A673 (cell line): ENCODE data around the gene ESRRG. TPM values are rescaled to one million over a fixed set of nuclear protein-coding genes. Genes with fewer than 3 reads are reported as not detected.

ENCODE experiments used
- BruUV-seq: library from RNA; stranded (reverse); fragments of 400-500 nt; replicated peaks from 2 replicates; lab custom pipeline; 2021; lab: Mats Ljungman, UMichigan
- CTCF ChIA-PET: fragments of 300-600 bp; sonication (Branson Sonifier 250); formaldehyde crosslinking; loops from one replicate; lab custom pipeline; 2022; ENCODE audit warnings: antibody characterized with exemption; lab: Charles Lee
- POLR2A ChIA-PET: fragments of 300-600 bp; sonication (Branson Sonifier 250); formaldehyde crosslinking; loops from one replicate; lab custom pipeline; 2022; ENCODE audit warnings: antibody characterized with exemption; ENCODE audit not compliant: low non-redundant PET; lab: Charles Lee
- DNase-seq: peaks from one replicate; pipeline ENCODE4 v3.0.0-alpha.2; 2015; ENCODE audit warnings: low spot score
- H3K27ac ChIP-seq: fragments of 200-600 bp; sonication (generic); 2 replicates; pipeline ENCODE4 v1.5.1; 2016; ENCODE audit warnings: mixed run types, low read depth, mild to moderate bottlenecking, mixed read lengths, antibody characterized with exemption, low read length; ENCODE audit not compliant: poor library complexity, severe bottlenecking
- H3K27me3 ChIP-seq: fragments of 200-600 bp; sonication (generic); replicated peaks from 2 replicates; pipeline ENCODE4 v1.6.1; 2017; ENCODE audit warnings: mixed run types, low read depth, mild to moderate bottlenecking, mixed read lengths, antibody characterized with exemption, low read length; ENCODE audit not compliant: insufficient read depth, poor library complexity
- H3K36me3 ChIP-seq: fragments of 200-600 bp; sonication (generic); 2 replicates; pipeline ENCODE4 v1.6.1; 2016; ENCODE audit warnings: mixed run types, mild to moderate bottlenecking, mixed read lengths, antibody characterized with exemption, low read length; ENCODE audit not compliant: insufficient read depth, poor library complexity, severe bottlenecking
- H3K4me1 ChIP-seq: fragments of 200-600 bp; sonication (generic); 2 replicates; pipeline ENCODE4 v1.6.1; 2017; ENCODE audit warnings: mixed run types, mild to moderate bottlenecking, mixed read lengths, antibody characterized with exemption, low read length; ENCODE audit not compliant: insufficient read depth, poor library complexity, severe bottlenecking
- H3K4me3 ChIP-seq: fragments of 200-600 bp; sonication (generic); 2 replicates; pipeline ENCODE4 v1.5.1; 2016; ENCODE audit warnings: low read depth, mixed run types, mild to moderate bottlenecking, mixed read lengths, low read length; ENCODE audit not compliant: poor library complexity, severe bottlenecking
- H3K9me3 ChIP-seq: fragments of 200-600 bp; sonication (generic); 2 replicates; pipeline ENCODE4 v1.6.1; 2016; ENCODE audit warnings: mixed run types, low read depth, mild to moderate bottlenecking, mixed read lengths, antibody characterized with exemption, low read length; ENCODE audit not compliant: poor library complexity, severe bottlenecking
- EZH2 ChIP-seq: fragments of 200-600 bp; sonication (generic); IDR thresholded peaks from 2 replicates; pipeline ENCODE4 v1.6.1; 2017; ENCODE audit warnings: borderline replicate concordance, low read depth, mild to moderate bottlenecking, mixed read lengths, antibody characterized with exemption, low read length; ENCODE audit not compliant: poor library complexity, severe bottlenecking
- intact Hi-C: fragments of 100-400 bp; cut with micrococcal nuclease; formaldehyde crosslinking; loops from one replicate; pipeline ENCODE4 v1.10.0; 2022; ENCODE audit not compliant: unreplicated experiment
- total RNA-seq: library from RNA; stranded (reverse); gene quantifications from 2 replicates; pipeline ENCODE4 v1.2.3, GENCODE V29; 2021
- TF ChIP-seq, protein P1 (sequence below): fragments of 300-800, 200-600 bp; sonication (generic); conservative IDR thresholded peaks from 2 replicates; pipeline ENCODE4 v1.5.1; 2017; ENCODE audit warnings: low read depth, mild to moderate bottlenecking, antibody characterized with exemption, low read length, moderate library complexity, mixed read lengths

The ESRRG gene
- total RNA-seq, 1 experiment from 2014 or later, result not detected

DNA sequence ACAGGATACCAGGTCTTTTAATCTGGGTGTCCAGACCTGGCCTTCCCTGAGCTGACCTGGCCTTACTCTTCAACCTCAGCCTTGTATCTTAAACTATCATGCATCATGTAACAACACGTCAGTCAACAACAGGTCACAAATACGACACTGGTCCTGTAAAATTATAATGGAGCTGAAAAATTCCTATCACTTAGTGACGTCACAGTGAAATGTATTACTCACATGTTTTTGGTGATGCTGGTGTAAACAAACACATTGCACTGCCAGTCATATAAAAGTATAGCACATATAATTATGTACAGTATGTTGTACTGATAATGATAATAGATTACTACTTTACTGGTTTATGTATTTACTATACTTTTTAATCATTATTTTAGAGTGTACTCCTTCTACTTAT lies 31.5 kb downstream of the ESRRG start:
- Histone ChIP-seq H3K4me1 (no peaks in the 10 kb centered on the region), H3K27me3 (peaks cover 39% of the 10 kb centered on the region), H3K4me3 (no peak overlapping the region), H3K27ac (no peak overlapping the region), H3K36me3 (no peaks in the 10 kb centered on the region), H3K9me3 (no peaks in the 10 kb centered on the region)
- no peak for DNase-seq
- intact Hi-C loops, result no loop called here
- ChIA-PET CTCF (no interaction called here), POLR2A (no interaction called here)
- no TSS peak for BruUV-seq
- TF ChIP-seq, protein P1, sequence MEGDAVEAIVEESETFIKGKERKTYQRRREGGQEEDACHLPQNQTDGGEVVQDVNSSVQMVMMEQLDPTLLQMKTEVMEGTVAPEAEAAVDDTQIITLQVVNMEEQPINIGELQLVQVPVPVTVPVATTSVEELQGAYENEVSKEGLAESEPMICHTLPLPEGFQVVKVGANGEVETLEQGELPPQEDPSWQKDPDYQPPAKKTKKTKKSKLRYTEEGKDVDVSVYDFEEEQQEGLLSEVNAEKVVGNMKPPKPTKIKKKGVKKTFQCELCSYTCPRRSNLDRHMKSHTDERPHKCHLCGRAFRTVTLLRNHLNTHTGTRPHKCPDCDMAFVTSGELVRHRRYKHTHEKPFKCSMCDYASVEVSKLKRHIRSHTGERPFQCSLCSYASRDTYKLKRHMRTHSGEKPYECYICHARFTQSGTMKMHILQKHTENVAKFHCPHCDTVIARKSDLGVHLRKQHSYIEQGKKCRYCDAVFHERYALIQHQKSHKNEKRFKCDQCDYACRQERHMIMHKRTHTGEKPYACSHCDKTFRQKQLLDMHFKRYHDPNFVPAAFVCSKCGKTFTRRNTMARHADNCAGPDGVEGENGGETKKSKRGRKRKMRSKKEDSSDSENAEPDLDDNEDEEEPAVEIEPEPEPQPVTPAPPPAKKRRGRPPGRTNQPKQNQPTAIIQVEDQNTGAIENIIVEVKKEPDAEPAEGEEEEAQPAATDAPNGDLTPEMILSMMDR, result no peak
- no peak for TF ChIP-seq EZH2

DNA sequence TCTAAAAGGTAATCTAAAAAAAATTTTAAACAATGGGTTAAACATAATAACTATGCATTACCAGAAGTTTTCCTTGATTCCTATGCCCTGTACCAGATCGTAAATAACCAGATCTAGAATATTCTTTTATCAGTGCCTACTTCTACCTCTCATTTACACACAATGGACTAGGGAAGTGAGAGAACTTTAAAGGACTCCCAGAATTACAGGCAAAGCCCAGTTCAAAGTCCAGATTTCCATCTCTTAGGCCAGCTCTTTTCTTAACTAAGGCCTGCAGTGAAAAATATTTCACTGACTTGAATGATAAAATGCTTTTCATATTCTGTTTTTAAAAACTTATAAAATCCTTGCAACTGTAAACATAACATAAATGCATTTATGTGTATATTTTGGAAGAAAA lies 32.6 kb downstream of the ESRRG start:
- H3K27me3 ChIP-seq, result peaks cover 41% of the 10 kb centered on the region
- TF ChIP-seq, protein P1, result no peak
- TF ChIP-seq EZH2, result no peak
- ChIA-PET POLR2A (no interaction called here), CTCF (no interaction called here)
- H3K9me3 ChIP-seq, result no peaks in the 10 kb centered on the region
- no peak for DNase-seq
- BruUV-seq, result no TSS peak
- H3K4me3 ChIP-seq, result no peak overlapping the region
- no peaks in the 10 kb centered on the region for H3K36me3 ChIP-seq
- no peak overlapping the region for H3K27ac ChIP-seq
- no peaks in the 10 kb centered on the region for H3K4me1 ChIP-seq
- intact Hi-C loops, result no loop called here

DNA sequence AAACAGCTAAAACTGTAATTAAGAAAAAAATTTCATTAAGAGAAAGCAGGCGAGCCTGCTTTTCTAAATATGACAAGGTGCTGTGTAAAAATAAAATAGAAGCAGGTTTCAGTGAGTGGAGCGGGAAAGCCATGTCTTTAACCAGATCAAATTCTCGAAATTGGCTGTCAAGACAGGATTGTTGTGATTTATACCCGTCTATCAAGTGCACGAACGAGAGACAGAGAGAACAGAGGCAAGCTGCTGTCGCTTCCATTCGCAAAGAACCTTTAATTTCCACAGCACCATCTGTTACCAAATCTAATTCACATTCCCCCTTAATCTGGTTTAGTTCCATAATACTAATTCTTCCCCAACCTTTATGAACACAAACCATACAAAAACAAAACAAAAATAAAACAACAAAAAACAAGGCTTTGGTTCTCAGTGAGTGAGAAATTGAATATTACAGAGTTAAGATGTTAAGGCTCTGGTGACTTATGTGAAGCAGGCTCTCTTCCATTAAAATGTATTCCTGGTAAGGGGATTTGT lies 35.0 kb downstream of the ESRRG start:
- Histone ChIP-seq H3K27ac (no peak overlapping the region), H3K36me3 (no peaks in the 10 kb centered on the region), H3K4me3 (no peak overlapping the region), H3K27me3 (peaks cover 54% of the 10 kb centered on the region), H3K4me1 (no peaks in the 10 kb centered on the region), H3K9me3 (no peaks in the 10 kb centered on the region)
- no peak for TF ChIP-seq EZH2
- TF ChIP-seq, protein P1, result no peak
- DNase-seq, result no peak
- intact Hi-C loops, result no loop called here
- no TSS peak for BruUV-seq
- ChIA-PET CTCF (no interaction called here), POLR2A (no interaction called here)
